Measurements from ENCODE around the gene EML1. TPM values are rescaled to one million over a fixed set of nuclear protein-coding genes. Genes with fewer than 3 reads are reported as not detected.

Gene EML1
- total and polyA plus RNA-seq, 8 donors = 5.8 to 66.5 (median 34.8) TPM

- TF ChIP-seq CTCF (IDR thresholded peaks at IDR 0.05) = no peak
- TF ChIP-seq POLR2A (IDR thresholded peaks at IDR 0.05) = no peak
- TF ChIP-seq EP300 (IDR thresholded peaks at IDR 0.05) = no peak
- no peak for TF ChIP-seq POLR2AphosphoS5 (IDR thresholded peaks at IDR 0.05)
- Histone ChIP-seq H3K27me3 (no peaks in the 10 kb centered on the region), H3K27ac (no peak overlapping the region), H3K9me3 (no peaks in the 10 kb centered on the region), H3K4me3 (no peak overlapping the region), H3K36me3 (no peaks in the 10 kb centered on the region), H3K4me1 (peaks cover 19 to 45% (median 31%) of the 10 kb centered on the region in 4 donors)
- WGBS, 5 donors = 41 to 53% (median 48%) methylated on average over 3 of the region's 3 CpGs
- intact Hi-C loops (cut with DNase I; ENCODE audit: low total_unique reads) = loop anchor here (5.0 to 10.0 kb wide), 2 partner anchors 123 to 221 kb away; no protein-coding TSS in a partner anchor
- DNase-seq = no peak
Measured at GRCh38 chr14:99984036-99984435, 190.8 kb downstream of the EML1 start.

- H3K4me1 ChIP-seq = peaks cover 7 to 33% (median 17%) of the 10 kb centered on the region in 4 donors
- intact Hi-C loops (cut with DNase I; ENCODE audit: low total_unique reads) = loop anchor here (10.0 kb wide), 1 partner anchor 218 kb away; no protein-coding TSS in a partner anchor
- TF ChIP-seq CTCF (IDR thresholded peaks at IDR 0.05) (no peak), POLR2A (IDR thresholded peaks at IDR 0.05) (no peak), EP300 (IDR thresholded peaks at IDR 0.05) (no peak), POLR2AphosphoS5 (IDR thresholded peaks at IDR 0.05) (no peak)
- no peaks in the 10 kb centered on the region for H3K36me3 ChIP-seq
- no peak for DNase-seq
- no peak overlapping the region for H3K27ac ChIP-seq
- no peaks in the 10 kb centered on the region for H3K9me3 ChIP-seq
- H3K4me3 ChIP-seq = no peak overlapping the region
- H3K27me3 ChIP-seq = no peaks in the 10 kb centered on the region
- WGBS, 5 donors = 81 to 92% (median 91%) methylated on average over 2 of the region's 2 CpGs
Measured at GRCh38 chr14:99986396-99986795, 193.2 kb downstream of the EML1 start.

- peaks cover 0 to 7% (median under 1%) of the 10 kb centered on the region in 4 donors for H3K4me1 ChIP-seq
- H3K27ac ChIP-seq = no peak overlapping the region
- no peak for DNase-seq
- H3K9me3 ChIP-seq = no peaks in the 10 kb centered on the region
- intact Hi-C loops (cut with DNase I; ENCODE audit: low total_unique reads) = loop anchor here (10.0 kb wide), 1 partner anchor 216 kb away; no protein-coding TSS in a partner anchor
- TF ChIP-seq EP300 (IDR thresholded peaks at IDR 0.05) (no peak), CTCF (IDR thresholded peaks at IDR 0.05) (no peak), POLR2AphosphoS5 (IDR thresholded peaks at IDR 0.05) (no peak), POLR2A (IDR thresholded peaks at IDR 0.05) (no peak)
- 88 to 93% (median 88%) methylated on average over 3 of the region's 3 CpGs for WGBS, 5 donors
- no peaks in the 10 kb centered on the region for H3K36me3 ChIP-seq
- H3K4me3 ChIP-seq = no peak overlapping the region
- H3K27me3 ChIP-seq = no peaks in the 10 kb centered on the region
Measured at GRCh38 chr14:99989032-99989431, 195.8 kb downstream of the EML1 start.

- H3K4me1 ChIP-seq = peaks cover 0 to 7% (median 0%) of the 10 kb centered on the region in 4 donors
- no peak overlapping the region for H3K27ac ChIP-seq
- intact Hi-C loops (cut with DNase I; ENCODE audit: low total_unique reads) = no loop called here
- TF ChIP-seq CTCF (IDR thresholded peaks at IDR 0.05) (no peak), POLR2AphosphoS5 (IDR thresholded peaks at IDR 0.05) (no peak), POLR2A (IDR thresholded peaks at IDR 0.05) (no peak), EP300 (IDR thresholded peaks at IDR 0.05) (no peak)
- H3K4me3 ChIP-seq = no peak overlapping the region
- H3K9me3 ChIP-seq = no peaks in the 10 kb centered on the region
- H3K27me3 ChIP-seq = no peaks in the 10 kb centered on the region
- no peak for DNase-seq
- WGBS, 5 donors = 82 to 85% (median 83%) methylated on average over 7 of the region's 7 CpGs
- no peaks in the 10 kb centered on the region for H3K36me3 ChIP-seq
Measured at GRCh38 chr14:99990268-99991170, 197.3 kb downstream of the EML1 start.

Measured in stomach (tissue), 9 donors.